ENCODE data around the gene CDCA7. TPM values are rescaled to one million over a fixed set of nuclear protein-coding genes. Genes with fewer than 3 reads are reported as not detected.
"Not testable (repeated sequence)": the region's sequence is repeated elsewhere in the genome, so short reads cannot be mapped to it uniquely, and the experiment has no call there.

The CDCA7 gene
- total RNA-seq, 3 donors from 2014 or later = 0.16 to 3.2 (median 2.3) TPM

GRCh38 chr2:173323371-173323770, 31.3 kb upstream of the CDCA7 start:
- Histone ChIP-seq H3K27me3 (no peaks in the 10 kb centered on the region), H3K27ac (no peak overlapping the region), H3K9me3 (peaks cover 12 to 48% of the 10 kb centered on the region in 2 donors), H3K36me3 (no peaks in the 10 kb centered on the region), H3K4me1 (no peaks in the 10 kb centered on the region), H3K4me3 (no peak overlapping the region)
- no peak for DNase-seq (ENCODE audit: low spot score in 2 of 2)
- intact Hi-C loops (cut with DNase I; ENCODE audit: low total_unique reads) = no loop called here
- TF ChIP-seq POLR2AphosphoS5 (IDR thresholded peaks at IDR 0.05) = no peak
- TF ChIP-seq CTCF (IDR thresholded peaks at IDR 0.05) = no peak
- TF ChIP-seq POLR2A (IDR thresholded peaks at IDR 0.05) = no peak

DNA sequence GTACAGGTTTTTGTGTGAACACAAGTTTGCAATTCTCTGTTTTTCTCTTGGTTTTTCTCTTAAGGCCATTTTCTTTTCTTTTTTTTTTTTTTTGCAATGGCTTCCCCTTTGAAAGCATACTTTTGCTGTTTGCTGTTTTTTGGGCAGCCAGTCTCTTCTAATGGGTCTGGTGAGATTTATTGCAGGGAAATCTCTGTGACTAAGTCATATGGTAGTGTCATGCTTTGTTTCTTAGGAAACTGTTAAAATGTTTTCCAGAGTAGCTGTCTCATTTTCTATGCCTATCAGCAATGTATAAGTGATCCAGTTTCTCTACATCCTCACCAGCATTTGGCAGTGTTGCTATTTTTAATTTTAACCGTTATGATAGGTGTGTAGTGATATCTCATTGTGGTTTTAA, 27.9 kb upstream of the CDCA7 start:
- TF ChIP-seq POLR2A (IDR thresholded peaks at IDR 0.05) = no peak
- no peak for DNase-seq (ENCODE audit: low spot score in 2 of 2)
- intact Hi-C loops (cut with DNase I; ENCODE audit: low total_unique reads) = no loop called here
- no peak overlapping the region for H3K4me3 ChIP-seq
- H3K27ac ChIP-seq = no peak overlapping the region
- no peaks in the 10 kb centered on the region for H3K4me1 ChIP-seq
- peaks cover 18 to 65% of the 10 kb centered on the region in 2 donors for H3K9me3 ChIP-seq
- no peaks in the 10 kb centered on the region for H3K36me3 ChIP-seq
- H3K27me3 ChIP-seq = no peaks in the 10 kb centered on the region

DNA sequence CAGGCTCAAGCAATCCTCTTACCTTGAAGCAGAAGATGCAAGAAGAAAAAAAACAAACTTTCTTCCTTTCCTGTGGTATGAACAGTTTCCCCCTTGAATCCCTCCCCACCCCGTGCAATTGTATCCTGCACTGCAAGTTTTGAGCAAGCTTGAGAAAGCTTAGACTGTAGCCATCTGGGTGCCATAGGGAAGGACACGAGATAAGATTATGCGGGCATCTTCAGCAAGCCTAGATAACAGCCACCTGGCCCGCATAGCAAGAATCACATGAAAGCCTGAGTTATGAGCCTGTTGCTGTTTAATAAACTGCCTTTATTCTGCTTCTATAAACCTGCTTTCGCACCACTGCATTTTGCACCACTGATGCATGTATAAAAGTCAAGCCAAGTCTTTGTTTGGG, 27.3 kb upstream of the CDCA7 start:
- H3K4me3 ChIP-seq = no peak overlapping the region
- H3K27me3 ChIP-seq = no peaks in the 10 kb centered on the region
- peaks cover 22 to 71% of the 10 kb centered on the region in 2 donors for H3K9me3 ChIP-seq
- intact Hi-C loops (cut with DNase I; ENCODE audit: low total_unique reads) = no loop called here
- H3K4me1 ChIP-seq = no peaks in the 10 kb centered on the region
- TF ChIP-seq POLR2AphosphoS5 (IDR thresholded peaks at IDR 0.05) (no peak), CTCF (IDR thresholded peaks at IDR 0.05) (no peak), POLR2A (IDR thresholded peaks at IDR 0.05) (no peak)
- no peak for DNase-seq (ENCODE audit: low spot score in 2 of 2)
- H3K27ac ChIP-seq = no peak overlapping the region
- no peaks in the 10 kb centered on the region for H3K36me3 ChIP-seq

- intact Hi-C loops (cut with DNase I; ENCODE audit: low total_unique reads) = not testable (repeated sequence)
- H3K9me3 ChIP-seq = peaks cover 18 to 59% of the 10 kb centered on the region in 2 donors
These were observed 21.7 kb upstream of the CDCA7 start for GRCh38 chr2:173333003-173333402.

DNA sequence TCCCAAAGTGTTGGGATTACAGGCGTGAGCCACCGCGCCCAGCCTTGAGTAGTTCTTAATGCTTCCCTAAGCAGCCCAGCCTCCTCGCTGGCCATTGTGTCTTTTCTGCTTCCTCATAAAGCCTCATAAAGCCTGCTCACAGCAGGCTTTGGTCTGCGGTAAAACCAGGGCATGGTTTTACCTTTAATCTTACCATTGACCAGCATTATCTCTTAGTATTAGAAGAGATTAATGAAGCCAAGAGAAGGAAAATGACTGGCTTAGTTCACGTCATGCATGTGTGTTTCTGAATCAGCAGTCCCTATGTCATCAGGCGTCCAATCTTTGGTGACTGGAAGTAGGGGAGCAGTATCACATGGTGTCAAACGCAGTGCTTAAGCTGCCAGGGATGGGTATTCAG, 14.9 kb upstream of the CDCA7 start:
- peaks cover 0 to 3% of the 10 kb centered on the region in 2 donors for H3K9me3 ChIP-seq
- H3K4me3 ChIP-seq = no peak overlapping the region
- H3K27me3 ChIP-seq = no peaks in the 10 kb centered on the region
- TF ChIP-seq CTCF (IDR thresholded peaks at IDR 0.05) = no peak
- no peak for TF ChIP-seq POLR2A (IDR thresholded peaks at IDR 0.05)
- TF ChIP-seq POLR2AphosphoS5 (IDR thresholded peaks at IDR 0.05) = no peak
- H3K36me3 ChIP-seq = no peaks in the 10 kb centered on the region
- no peak for DNase-seq (ENCODE audit: low spot score in 2 of 2)
- H3K4me1 ChIP-seq = no peaks in the 10 kb centered on the region
- intact Hi-C loops (cut with DNase I; ENCODE audit: low total_unique reads) = no loop called here
- no peak overlapping the region for H3K27ac ChIP-seq

More at GRCh38 chr2:173333003-173333402, 21.7 kb upstream of the CDCA7 start:
- not testable (repeated sequence) for H3K4me3 ChIP-seq; H3K27ac ChIP-seq; H3K27me3 ChIP-seq; H3K4me1 ChIP-seq; H3K36me3 ChIP-seq; DNase-seq (ENCODE audit: low spot score in 2 of 2)

DNA sequence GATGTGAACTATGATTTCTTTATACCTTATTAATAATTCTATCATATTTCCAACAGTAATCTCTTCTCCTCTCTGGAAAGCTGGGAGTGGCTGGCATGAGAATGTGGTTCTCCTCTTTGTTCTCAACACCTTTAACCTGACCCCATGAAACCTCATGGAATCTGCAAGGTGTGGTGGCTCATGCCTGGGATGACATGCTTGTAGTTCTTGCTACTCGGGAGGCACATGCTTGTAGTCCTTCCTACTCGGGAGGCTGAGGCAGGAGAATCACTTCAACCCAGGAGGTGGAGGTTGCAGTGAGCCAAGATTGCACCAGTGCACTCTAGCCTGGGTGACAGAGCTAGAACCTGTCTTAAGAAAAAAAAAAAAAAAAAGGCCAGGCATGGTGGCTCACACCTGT, 10.8 kb upstream of the CDCA7 start:
- Histone ChIP-seq H3K4me3 (no peak overlapping the region), H3K4me1 (no peaks in the 10 kb centered on the region), H3K27ac (no peak overlapping the region), H3K36me3 (no peaks in the 10 kb centered on the region), H3K9me3 (peaks cover 13 to 22% of the 10 kb centered on the region in 2 donors), H3K27me3 (no peaks in the 10 kb centered on the region)
- TF ChIP-seq POLR2A (IDR thresholded peaks at IDR 0.05) = no peak
- intact Hi-C loops (cut with DNase I; ENCODE audit: low total_unique reads) = no loop called here
- DNase-seq (ENCODE audit: low spot score in 2 of 2) = no peak

DNA sequence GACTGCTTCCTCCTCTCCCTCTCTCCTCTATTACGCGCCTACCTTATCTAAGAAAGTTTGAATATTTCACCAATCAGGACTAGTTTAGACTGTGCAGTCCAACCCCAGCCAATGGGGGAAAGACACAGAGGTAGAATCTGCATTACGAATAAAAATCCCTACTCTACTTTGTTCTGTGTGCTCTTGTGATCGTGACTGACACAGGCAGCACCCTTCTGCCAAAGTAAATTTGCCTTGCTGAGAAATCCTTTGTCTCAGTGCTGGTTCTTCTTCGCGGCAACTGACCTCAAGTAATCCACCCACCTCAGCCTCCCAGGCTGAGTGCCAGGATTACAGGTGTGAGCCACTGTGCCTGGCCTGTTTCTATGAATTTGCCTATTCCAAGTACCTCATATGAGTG, 8.6 kb upstream of the CDCA7 start:
- no peaks in the 10 kb centered on the region for H3K36me3 ChIP-seq
- H3K4me1 ChIP-seq = no peaks in the 10 kb centered on the region
- no peak for TF ChIP-seq CTCF (IDR thresholded peaks at IDR 0.05)
- TF ChIP-seq POLR2AphosphoS5 (IDR thresholded peaks at IDR 0.05) = no peak
- no peak for TF ChIP-seq POLR2A (IDR thresholded peaks at IDR 0.05)
- DNase-seq (ENCODE audit: low spot score in 2 of 2) = no peak
- H3K9me3 ChIP-seq = peaks cover 13 to 22% of the 10 kb centered on the region in 2 donors
- no peak overlapping the region for H3K27ac ChIP-seq
- H3K4me3 ChIP-seq = no peak overlapping the region
- H3K27me3 ChIP-seq = no peaks in the 10 kb centered on the region
- intact Hi-C loops (cut with DNase I; ENCODE audit: low total_unique reads) = no loop called here
